ENCODE measurements around the gene CDNF.

DNA sequence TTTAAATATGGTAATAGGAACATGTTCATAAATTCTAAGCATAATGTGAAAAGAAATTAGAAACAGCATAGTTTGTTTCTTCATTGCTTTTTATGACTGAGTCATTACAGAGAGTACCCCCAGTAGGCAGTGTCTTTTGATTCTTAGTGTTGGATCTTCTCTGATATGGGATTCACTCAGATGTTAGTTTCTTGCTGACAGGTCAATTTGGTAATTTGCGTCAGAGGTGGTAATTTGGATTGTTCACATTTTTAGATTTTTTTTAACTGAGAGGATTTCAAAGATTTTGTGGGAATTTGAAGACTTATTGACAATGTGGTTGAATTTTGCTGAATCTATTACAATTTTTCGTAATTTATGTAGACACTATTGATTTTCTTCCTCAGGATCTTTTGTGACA lies 2.3 kb upstream of the CDNF start:
- TF ChIP-seq RXRA (IDR thresholded peaks at IDR 0.05) = no peak
- TF ChIP-seq, protein P1, sequence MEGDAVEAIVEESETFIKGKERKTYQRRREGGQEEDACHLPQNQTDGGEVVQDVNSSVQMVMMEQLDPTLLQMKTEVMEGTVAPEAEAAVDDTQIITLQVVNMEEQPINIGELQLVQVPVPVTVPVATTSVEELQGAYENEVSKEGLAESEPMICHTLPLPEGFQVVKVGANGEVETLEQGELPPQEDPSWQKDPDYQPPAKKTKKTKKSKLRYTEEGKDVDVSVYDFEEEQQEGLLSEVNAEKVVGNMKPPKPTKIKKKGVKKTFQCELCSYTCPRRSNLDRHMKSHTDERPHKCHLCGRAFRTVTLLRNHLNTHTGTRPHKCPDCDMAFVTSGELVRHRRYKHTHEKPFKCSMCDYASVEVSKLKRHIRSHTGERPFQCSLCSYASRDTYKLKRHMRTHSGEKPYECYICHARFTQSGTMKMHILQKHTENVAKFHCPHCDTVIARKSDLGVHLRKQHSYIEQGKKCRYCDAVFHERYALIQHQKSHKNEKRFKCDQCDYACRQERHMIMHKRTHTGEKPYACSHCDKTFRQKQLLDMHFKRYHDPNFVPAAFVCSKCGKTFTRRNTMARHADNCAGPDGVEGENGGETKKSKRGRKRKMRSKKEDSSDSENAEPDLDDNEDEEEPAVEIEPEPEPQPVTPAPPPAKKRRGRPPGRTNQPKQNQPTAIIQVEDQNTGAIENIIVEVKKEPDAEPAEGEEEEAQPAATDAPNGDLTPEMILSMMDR (IDR thresholded peaks at IDR 0.05; ENCODE audit: low read depth, low read length, missing input control) = no peak
- TF ChIP-seq, protein P2, sequence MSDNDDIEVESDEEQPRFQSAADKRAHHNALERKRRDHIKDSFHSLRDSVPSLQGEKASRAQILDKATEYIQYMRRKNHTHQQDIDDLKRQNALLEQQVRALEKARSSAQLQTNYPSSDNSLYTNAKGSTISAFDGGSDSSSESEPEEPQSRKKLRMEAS (IDR thresholded peaks at IDR 0.05) = no peak
- no peak for TF ChIP-seq TAF1 (conservative IDR thresholded peaks at IDR 0.05)
- no peak for TF ChIP-seq EGR1 (IDR thresholded peaks at IDR 0.05; ENCODE audit: low read depth in 2 of 2)
- TF ChIP-seq HNF4G (IDR thresholded peaks at IDR 0.05) = no peak
- TF ChIP-seq, protein P3, sequence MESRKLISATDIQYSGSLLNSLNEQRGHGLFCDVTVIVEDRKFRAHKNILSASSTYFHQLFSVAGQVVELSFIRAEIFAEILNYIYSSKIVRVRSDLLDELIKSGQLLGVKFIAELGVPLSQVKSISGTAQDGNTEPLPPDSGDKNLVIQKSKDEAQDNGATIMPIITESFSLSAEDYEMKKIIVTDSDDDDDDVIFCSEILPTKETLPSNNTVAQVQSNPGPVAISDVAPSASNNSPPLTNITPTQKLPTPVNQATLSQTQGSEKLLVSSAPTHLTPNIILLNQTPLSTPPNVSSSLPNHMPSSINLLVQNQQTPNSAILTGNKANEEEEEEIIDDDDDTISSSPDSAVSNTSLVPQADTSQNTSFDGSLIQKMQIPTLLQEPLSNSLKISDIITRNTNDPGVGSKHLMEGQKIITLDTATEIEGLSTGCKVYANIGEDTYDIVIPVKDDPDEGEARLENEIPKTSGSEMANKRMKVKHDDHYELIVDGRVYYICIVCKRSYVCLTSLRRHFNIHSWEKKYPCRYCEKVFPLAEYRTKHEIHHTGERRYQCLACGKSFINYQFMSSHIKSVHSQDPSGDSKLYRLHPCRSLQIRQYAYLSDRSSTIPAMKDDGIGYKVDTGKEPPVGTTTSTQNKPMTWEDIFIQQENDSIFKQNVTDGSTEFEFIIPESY (IDR thresholded peaks at IDR 0.05) = no peak
- TF ChIP-seq, protein P4, sequence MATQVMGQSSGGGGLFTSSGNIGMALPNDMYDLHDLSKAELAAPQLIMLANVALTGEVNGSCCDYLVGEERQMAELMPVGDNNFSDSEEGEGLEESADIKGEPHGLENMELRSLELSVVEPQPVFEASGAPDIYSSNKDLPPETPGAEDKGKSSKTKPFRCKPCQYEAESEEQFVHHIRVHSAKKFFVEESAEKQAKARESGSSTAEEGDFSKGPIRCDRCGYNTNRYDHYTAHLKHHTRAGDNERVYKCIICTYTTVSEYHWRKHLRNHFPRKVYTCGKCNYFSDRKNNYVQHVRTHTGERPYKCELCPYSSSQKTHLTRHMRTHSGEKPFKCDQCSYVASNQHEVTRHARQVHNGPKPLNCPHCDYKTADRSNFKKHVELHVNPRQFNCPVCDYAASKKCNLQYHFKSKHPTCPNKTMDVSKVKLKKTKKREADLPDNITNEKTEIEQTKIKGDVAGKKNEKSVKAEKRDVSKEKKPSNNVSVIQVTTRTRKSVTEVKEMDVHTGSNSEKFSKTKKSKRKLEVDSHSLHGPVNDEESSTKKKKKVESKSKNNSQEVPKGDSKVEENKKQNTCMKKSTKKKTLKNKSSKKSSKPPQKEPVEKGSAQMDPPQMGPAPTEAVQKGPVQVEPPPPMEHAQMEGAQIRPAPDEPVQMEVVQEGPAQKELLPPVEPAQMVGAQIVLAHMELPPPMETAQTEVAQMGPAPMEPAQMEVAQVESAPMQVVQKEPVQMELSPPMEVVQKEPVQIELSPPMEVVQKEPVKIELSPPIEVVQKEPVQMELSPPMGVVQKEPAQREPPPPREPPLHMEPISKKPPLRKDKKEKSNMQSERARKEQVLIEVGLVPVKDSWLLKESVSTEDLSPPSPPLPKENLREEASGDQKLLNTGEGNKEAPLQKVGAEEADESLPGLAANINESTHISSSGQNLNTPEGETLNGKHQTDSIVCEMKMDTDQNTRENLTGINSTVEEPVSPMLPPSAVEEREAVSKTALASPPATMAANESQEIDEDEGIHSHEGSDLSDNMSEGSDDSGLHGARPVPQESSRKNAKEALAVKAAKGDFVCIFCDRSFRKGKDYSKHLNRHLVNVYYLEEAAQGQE (IDR thresholded peaks at IDR 0.05) = no peak
- TF ChIP-seq RAD21 (IDR thresholded peaks at IDR 0.05) = no peak
